ENCODE measurements around the gene DUSP15.

DNA sequence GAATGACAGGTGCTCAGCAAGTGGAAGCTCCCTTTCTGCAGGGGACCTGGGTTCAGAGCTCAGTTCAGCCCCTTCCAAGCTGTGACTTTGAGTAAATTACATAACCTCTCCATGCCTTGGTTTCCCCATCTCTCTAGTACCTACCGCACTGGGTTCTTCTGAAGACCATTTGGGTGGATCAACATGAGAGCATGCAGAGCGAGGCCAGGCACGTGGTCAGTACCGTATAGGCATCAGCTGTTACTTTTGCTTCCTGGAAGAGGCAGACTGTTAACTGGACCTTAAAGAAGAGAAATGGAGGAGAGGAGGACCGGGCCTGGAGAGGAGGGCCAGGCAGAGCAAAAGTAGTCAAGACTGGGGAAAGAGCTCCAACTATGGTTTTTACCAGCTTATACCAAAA lies 52.9 kb downstream of the DUSP15 start:
- TF ChIP-seq, protein P1, sequence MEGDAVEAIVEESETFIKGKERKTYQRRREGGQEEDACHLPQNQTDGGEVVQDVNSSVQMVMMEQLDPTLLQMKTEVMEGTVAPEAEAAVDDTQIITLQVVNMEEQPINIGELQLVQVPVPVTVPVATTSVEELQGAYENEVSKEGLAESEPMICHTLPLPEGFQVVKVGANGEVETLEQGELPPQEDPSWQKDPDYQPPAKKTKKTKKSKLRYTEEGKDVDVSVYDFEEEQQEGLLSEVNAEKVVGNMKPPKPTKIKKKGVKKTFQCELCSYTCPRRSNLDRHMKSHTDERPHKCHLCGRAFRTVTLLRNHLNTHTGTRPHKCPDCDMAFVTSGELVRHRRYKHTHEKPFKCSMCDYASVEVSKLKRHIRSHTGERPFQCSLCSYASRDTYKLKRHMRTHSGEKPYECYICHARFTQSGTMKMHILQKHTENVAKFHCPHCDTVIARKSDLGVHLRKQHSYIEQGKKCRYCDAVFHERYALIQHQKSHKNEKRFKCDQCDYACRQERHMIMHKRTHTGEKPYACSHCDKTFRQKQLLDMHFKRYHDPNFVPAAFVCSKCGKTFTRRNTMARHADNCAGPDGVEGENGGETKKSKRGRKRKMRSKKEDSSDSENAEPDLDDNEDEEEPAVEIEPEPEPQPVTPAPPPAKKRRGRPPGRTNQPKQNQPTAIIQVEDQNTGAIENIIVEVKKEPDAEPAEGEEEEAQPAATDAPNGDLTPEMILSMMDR (IDR thresholded peaks at IDR 0.05; ENCODE audit: poor library complexity, severe bottlenecking), result no peak
- TF ChIP-seq RAD21 (conservative IDR thresholded peaks at IDR 0.05), result no peak
- TF ChIP-seq EZH2 (IDR thresholded peaks at IDR 0.05; ENCODE audit: borderline replicate concordance, insufficient read depth, low read length, poor library complexity, severe bottlenecking), result no peak
- TF ChIP-seq TAF1 (IDR thresholded peaks at IDR 0.05; ENCODE audit: low read depth), result no peak
- no peak for TF ChIP-seq SMC3 (conservative IDR thresholded peaks at IDR 0.05; ENCODE audit: poor library complexity)
- TF ChIP-seq POLR2AphosphoS5 (IDR thresholded peaks at IDR 0.05), result no peak
- TF ChIP-seq, protein P2, sequence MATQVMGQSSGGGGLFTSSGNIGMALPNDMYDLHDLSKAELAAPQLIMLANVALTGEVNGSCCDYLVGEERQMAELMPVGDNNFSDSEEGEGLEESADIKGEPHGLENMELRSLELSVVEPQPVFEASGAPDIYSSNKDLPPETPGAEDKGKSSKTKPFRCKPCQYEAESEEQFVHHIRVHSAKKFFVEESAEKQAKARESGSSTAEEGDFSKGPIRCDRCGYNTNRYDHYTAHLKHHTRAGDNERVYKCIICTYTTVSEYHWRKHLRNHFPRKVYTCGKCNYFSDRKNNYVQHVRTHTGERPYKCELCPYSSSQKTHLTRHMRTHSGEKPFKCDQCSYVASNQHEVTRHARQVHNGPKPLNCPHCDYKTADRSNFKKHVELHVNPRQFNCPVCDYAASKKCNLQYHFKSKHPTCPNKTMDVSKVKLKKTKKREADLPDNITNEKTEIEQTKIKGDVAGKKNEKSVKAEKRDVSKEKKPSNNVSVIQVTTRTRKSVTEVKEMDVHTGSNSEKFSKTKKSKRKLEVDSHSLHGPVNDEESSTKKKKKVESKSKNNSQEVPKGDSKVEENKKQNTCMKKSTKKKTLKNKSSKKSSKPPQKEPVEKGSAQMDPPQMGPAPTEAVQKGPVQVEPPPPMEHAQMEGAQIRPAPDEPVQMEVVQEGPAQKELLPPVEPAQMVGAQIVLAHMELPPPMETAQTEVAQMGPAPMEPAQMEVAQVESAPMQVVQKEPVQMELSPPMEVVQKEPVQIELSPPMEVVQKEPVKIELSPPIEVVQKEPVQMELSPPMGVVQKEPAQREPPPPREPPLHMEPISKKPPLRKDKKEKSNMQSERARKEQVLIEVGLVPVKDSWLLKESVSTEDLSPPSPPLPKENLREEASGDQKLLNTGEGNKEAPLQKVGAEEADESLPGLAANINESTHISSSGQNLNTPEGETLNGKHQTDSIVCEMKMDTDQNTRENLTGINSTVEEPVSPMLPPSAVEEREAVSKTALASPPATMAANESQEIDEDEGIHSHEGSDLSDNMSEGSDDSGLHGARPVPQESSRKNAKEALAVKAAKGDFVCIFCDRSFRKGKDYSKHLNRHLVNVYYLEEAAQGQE (IDR thresholded peaks at IDR 0.05; ENCODE audit: borderline replicate concordance), result no peak
- TF ChIP-seq MXI1 (conservative IDR thresholded peaks at IDR 0.05; ENCODE audit: poor library complexity, severe bottlenecking), result no peak
